ENCODE data around the gene ALX3. TPM values are rescaled to one million over a fixed set of nuclear protein-coding genes. Genes with fewer than 3 reads are reported as not detected.

ALX3 gene
- total RNA-seq, 4 donors from 2014 or later = not detected

GRCh38 chr1:110017792-110018191 is 52.7 kb downstream of the ALX3 start:
- ATAC-seq (ENCODE audit: low FRiP score) (no peak), DNase-seq (ENCODE audit: low spot score) (no peak)
- TF ChIP-seq, protein P1, sequence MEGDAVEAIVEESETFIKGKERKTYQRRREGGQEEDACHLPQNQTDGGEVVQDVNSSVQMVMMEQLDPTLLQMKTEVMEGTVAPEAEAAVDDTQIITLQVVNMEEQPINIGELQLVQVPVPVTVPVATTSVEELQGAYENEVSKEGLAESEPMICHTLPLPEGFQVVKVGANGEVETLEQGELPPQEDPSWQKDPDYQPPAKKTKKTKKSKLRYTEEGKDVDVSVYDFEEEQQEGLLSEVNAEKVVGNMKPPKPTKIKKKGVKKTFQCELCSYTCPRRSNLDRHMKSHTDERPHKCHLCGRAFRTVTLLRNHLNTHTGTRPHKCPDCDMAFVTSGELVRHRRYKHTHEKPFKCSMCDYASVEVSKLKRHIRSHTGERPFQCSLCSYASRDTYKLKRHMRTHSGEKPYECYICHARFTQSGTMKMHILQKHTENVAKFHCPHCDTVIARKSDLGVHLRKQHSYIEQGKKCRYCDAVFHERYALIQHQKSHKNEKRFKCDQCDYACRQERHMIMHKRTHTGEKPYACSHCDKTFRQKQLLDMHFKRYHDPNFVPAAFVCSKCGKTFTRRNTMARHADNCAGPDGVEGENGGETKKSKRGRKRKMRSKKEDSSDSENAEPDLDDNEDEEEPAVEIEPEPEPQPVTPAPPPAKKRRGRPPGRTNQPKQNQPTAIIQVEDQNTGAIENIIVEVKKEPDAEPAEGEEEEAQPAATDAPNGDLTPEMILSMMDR (IDR thresholded peaks at IDR 0.05) = no peak

DNA sequence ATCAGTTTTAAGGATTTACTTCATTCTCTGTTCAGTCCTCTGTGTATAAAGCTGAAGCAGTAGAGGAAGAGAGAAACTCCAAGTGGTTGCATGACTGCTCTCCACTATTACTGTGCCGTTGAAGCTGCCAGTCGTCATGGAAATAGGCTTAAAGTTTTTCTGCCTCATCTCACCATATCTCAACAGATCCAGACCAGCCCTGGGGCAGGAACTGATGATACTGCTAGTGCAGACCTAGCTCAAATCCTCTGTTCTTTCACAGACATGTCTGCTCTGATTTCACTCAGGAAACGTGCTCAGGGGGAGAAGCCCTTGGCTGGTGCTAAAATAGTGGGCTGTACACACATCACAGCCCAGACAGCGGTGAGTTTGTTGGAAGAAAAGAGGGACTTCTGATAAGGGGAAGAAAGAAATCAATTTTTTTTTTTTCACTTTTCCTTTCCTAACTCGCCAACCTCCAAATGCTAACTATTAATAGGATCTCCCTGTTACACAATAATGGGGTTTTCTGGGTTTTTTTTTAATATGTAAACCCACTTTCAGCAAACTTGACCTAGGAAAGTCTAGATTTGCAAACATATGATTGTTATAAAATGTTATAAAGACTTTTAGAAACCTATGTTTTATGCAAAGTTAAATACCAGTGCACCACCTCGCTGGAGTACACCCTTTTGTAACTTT is 58.2 kb downstream of the ALX3 start:
- DNase-seq (ENCODE audit: low spot score) (no peak), ATAC-seq (ENCODE audit: low FRiP score) (no peak)
- TF ChIP-seq, protein P1 (IDR thresholded peaks at IDR 0.05) = no peak

- ATAC-seq (ENCODE audit: low FRiP score) (peak; percentile 86), DNase-seq (ENCODE audit: low spot score) (no peak)
- TF ChIP-seq, protein P1 (IDR thresholded peaks at IDR 0.05) = peak in 1 of 3 donors; percentile 23
Measured at GRCh38 chr1:110011527-110012041, 58.9 kb downstream of the ALX3 start.

Other genes with a start within 250 kb of the ALX3 start
- 100 to 1,000 TPM; 103 to 158 (median 118) TPM for gene CSF1, start 159.8 kb downstream of the ALX3 start, total RNA-seq
- 100 to 1,000 TPM in 2 of 4 donors, 10 to 100 TPM in 2; 76.0 to 107 (median 95.8) TPM for gene AHCYL1, start 85.9 kb downstream of the ALX3 start, total RNA-seq
- gene STRIP1, start 36.0 kb downstream of the ALX3 start, total RNA-seq = 10 to 100 TPM; 36.7 to 50.7 (median 46.1) TPM
- under 1 TPM in 2 of 4 donors, not detected in 2; 0.46 to 0.63 TPM for gene UBL4B, start 41.8 kb upstream of the ALX3 start, total RNA-seq
- gene SLC6A17, start 79.8 kb upstream of the ALX3 start, total RNA-seq = under 1 TPM in 3 of 4 donors, not detected in 1; 0.06 to 0.19 (median 0.12) TPM
- 10 to 100 TPM in 1 of 4 donors, 1 to 10 TPM in 3; 4.4 to 12.0 (median 6.7) TPM for gene KCNC4, start 139.6 kb upstream of the ALX3 start, total RNA-seq